Esophagus muscularis mucosa (tissue), 4 donors: ENCODE measurements around the gene ZNF296. TPM values are rescaled to one million over a fixed set of nuclear protein-coding genes. Genes with fewer than 3 reads are reported as not detected.

Experiments used
- DNase-seq: peaks from one replicate; pipeline ENCODE4 v3.0.0-alpha.2; 2017; ENCODE audit errors: extremely low spot score
- H3K27ac ChIP-seq, 4 donors: fragments of 200-600 bp; sonication (generic); replicated peaks in 1 of 4; 1 replicate in 3 of 4; 2 replicates in 1 of 4; pipeline ENCODE4 v1.5.1; 2016 to 2019; ENCODE audit warnings: mild to moderate bottlenecking in 1 of 4
- H3K27me3 ChIP-seq, 4 donors: fragments of 200-600 bp; sonication (generic); one replicate each; pipeline versions ENCODE4 v1.5.1 to v1.6.0; 2016 to 2019
- H3K36me3 ChIP-seq, 4 donors: fragments of 200-600 bp; sonication (generic); one replicate each; pipeline ENCODE4 v1.5.1; 2016 to 2019
- H3K4me1 ChIP-seq, 4 donors: fragments of 200-600 bp; sonication (generic); one replicate each; pipeline ENCODE4 v1.5.1; 2016 to 2019
- H3K4me3 ChIP-seq, 4 donors: fragments of 200-600 bp; sonication (generic); 1 replicate in 2 of 4; 2 replicates in 2 of 4; pipeline ENCODE4 v1.5.1; 2016 to 2019; ENCODE audit warnings: mild to moderate bottlenecking in 4 of 4, moderate library complexity in 1 of 4
- H3K9me3 ChIP-seq, 4 donors: fragments of 200-600 bp; sonication (generic); 1 replicate in 3 of 4; 2 replicates in 1 of 4; pipeline ENCODE4 v1.5.1; 2016 to 2019
- CTCF ChIP-seq, 3 experiments: fragments of 200-600 bp in 2 of 3; fragments of 450-650 bp in 1 of 3; sonication (generic) in 2 of 3; IDR thresholded peaks; one replicate each; pipeline ENCODE4 v1.5.1; 2017 to 2019; ENCODE audit warnings: antibody characterized with exemption in 3 of 3, mild to moderate bottlenecking in 2 of 3, moderate library complexity in 1 of 3
- EP300 ChIP-seq: sonication (generic); formaldehyde crosslinking; IDR thresholded peaks from one replicate; pipeline ENCODE4 v1.6.1; 2017; ENCODE audit warnings: antibody characterized with exemption
- POLR2A ChIP-seq: fragments of 450-650 bp; IDR thresholded peaks from one replicate; pipeline ENCODE4 v1.6.1; 2017; ENCODE audit warnings: antibody characterized with exemption, moderate library complexity, mild to moderate bottlenecking, low read depth
- POLR2AphosphoS5 ChIP-seq, 2 donors: sonication (generic); formaldehyde crosslinking; IDR thresholded peaks; one replicate each; pipeline ENCODE4 v1.6.1; 2017; ENCODE audit warnings: antibody characterized with exemption in 2 of 2
- WGBS: methylation state at CpG from one replicate; pipeline ENCODE4 v1.1.5; 2018; 5-methylcytosine and 5-hydroxymethylcytosine counted together
- intact Hi-C: fragments of 100-400 bp; cut with DNase I; formaldehyde crosslinking; loops from one replicate; pipeline ENCODE4 v1.15.1; 2023
- total RNA-seq, 4 donors: library from RNA; depleted of rRNA; stranded (reverse); fragments of >200 nt; gene quantifications; one replicate each; pipeline versions ENCODE4 v1.1.0 to v1.2.1, GENCODE V29; 2016

ZNF296 gene
- total RNA-seq, 4 donors from 2014 or later, result 0.17 to 0.23 TPM; not detected in 2

GRCh38 chr19:45095496-45096413 lies 19.5 kb upstream of the ZNF296 start:
- TF ChIP-seq EP300 (no peak), CTCF (IDR thresholded peaks at IDR 0.05) (no peak), POLR2AphosphoS5 (IDR thresholded peaks at IDR 0.05) (no peak), POLR2A (no peak)
- intact Hi-C loops, result no loop called here
- no peak for DNase-seq
- WGBS, result 90% methylated on average over 14 of the region's 14 CpGs
- H3K4me1 ChIP-seq, result peaks cover 67 to 89% (median 88%) of the 10 kb centered on the region in 4 donors
- no peaks in the 10 kb centered on the region for H3K9me3 ChIP-seq
- H3K36me3 ChIP-seq, result peaks cover 0 to 6% (median under 1%) of the 10 kb centered on the region in 4 donors
- no peak overlapping the region for H3K4me3 ChIP-seq
- no peaks in the 10 kb centered on the region for H3K27me3 ChIP-seq
- no peak overlapping the region for H3K27ac ChIP-seq

- Histone ChIP-seq H3K9me3 (no peaks in the 10 kb centered on the region), H3K4me3 (peak overlapping the region in 1 of 4 donors; percentile 95), H3K36me3 (peaks cover 0 to 11% (median 8%) of the 10 kb centered on the region in 4 donors), H3K4me1 (peaks cover 63 to 83% (median 81%) of the 10 kb centered on the region in 4 donors), H3K27ac (no peak overlapping the region), H3K27me3 (no peaks in the 10 kb centered on the region)
- WGBS, result 80% methylated on average over 5 of the region's 5 CpGs
- TF ChIP-seq EP300 (no peak), POLR2A (no peak), CTCF (IDR thresholded peaks at IDR 0.05) (no peak), POLR2AphosphoS5 (IDR thresholded peaks at IDR 0.05) (no peak)
- intact Hi-C loops, result loop anchor here (5.0 kb wide), 1 partner anchor 83 kb away; the partner anchor contains the start of genes BLOC1S3 and TRAPPC6A
- no peak for DNase-seq
These were observed 18.4 kb upstream of the ZNF296 start for GRCh38 chr19:45094707-45095106.

GRCh38 chr19:45094137-45094536 lies 17.9 kb upstream of the ZNF296 start:
- intact Hi-C loops, result loop anchor here (5.0 kb wide), 1 partner anchor 83 kb away; the partner anchor contains the start of genes BLOC1S3 and TRAPPC6A
- Histone ChIP-seq H3K9me3 (no peaks in the 10 kb centered on the region), H3K27ac (no peak overlapping the region), H3K36me3 (peaks cover 0 to 11% (median 8%) of the 10 kb centered on the region in 4 donors), H3K4me3 (peak overlapping the region; percentile 90 to 98 (median 96)), H3K4me1 (peaks cover 59 to 77% (median 76%) of the 10 kb centered on the region in 4 donors), H3K27me3 (no peaks in the 10 kb centered on the region)
- TF ChIP-seq EP300, result no peak
- TF ChIP-seq POLR2AphosphoS5 (IDR thresholded peaks at IDR 0.05), result no peak
- no peak for TF ChIP-seq POLR2A
- TF ChIP-seq CTCF (IDR thresholded peaks at IDR 0.05), result no peak
- DNase-seq, result no peak
- 78% methylated on average over 9 of the region's 9 CpGs for WGBS

GRCh38 chr19:45092747-45093678 lies 16.7 kb upstream of the ZNF296 start, which contains the start of gene PPP1R37:
TSS of gene PPP1R37 (plus strand) at chr19:45093179. CDS start at chr19:45093326, 147 bp downstream.
- peak within 1 kb of the TSS; percentile 85 to 91 (median 88) for H3K27ac ChIP-seq

More at GRCh38 chr19:45092747-45093678, 16.7 kb upstream of the ZNF296 start, which contains the start of gene PPP1R37:
- Histone ChIP-seq H3K36me3 (peaks cover 0 to 20% (median 14%) of the 10 kb centered on the region in 4 donors), H3K9me3 (no peaks in the 10 kb centered on the region), H3K4me3 (peak within 1 kb of the TSS; percentile 90 to 98 (median 96)), H3K27me3 (no peaks in the 10 kb centered on the region), H3K4me1 (peaks cover 48 to 66% (median 65%) of the 10 kb centered on the region in 4 donors)
- DNase-seq, result peak; percentile 98
- 0% methylated on average over 43 of the region's 103 CpGs for WGBS
- intact Hi-C loops, result loop anchor here (5.0 kb wide), 1 partner anchor 84 kb away; the partner anchor contains the start of genes BLOC1S3 and TRAPPC6A
- TF ChIP-seq POLR2A, result peak; percentile 9
- TF ChIP-seq EP300, result no peak
- TF ChIP-seq CTCF (IDR thresholded peaks at IDR 0.05), result peak in 2 of 3 experiments; percentile 10 to 52
- peak; percentile 84 to 90 for TF ChIP-seq POLR2AphosphoS5 (IDR thresholded peaks at IDR 0.05)
